HFFc6 (cell line): ENCODE measurements around the gene TDRD9. TPM values are rescaled to one million over a fixed set of nuclear protein-coding genes. Genes with fewer than 3 reads are reported as not detected.

Experiments
- DNase-seq: peaks from one replicate; pipeline ENCODE4 v3.0.0-alpha.2; 2018
- H3K27ac Mint-ChIP-seq: 2 replicates; pipeline ENCODE4 v1.8.0; 2020; ENCODE audit warnings: mild to moderate bottlenecking, mixed read lengths
- H3K27me3 Mint-ChIP-seq: 2 replicates; pipeline ENCODE4 v1.8.0; 2021; ENCODE audit warnings: mild to moderate bottlenecking, moderate library complexity, mixed read lengths; ENCODE audit not compliant: insufficient read depth
- H3K36me3 Mint-ChIP-seq: 2 replicates; pipeline ENCODE4 v1.8.0; 2021; ENCODE audit warnings: low read depth, mixed read lengths
- H3K4me1 Mint-ChIP-seq: 2 replicates; pipeline ENCODE4 v1.8.0; 2020; ENCODE audit warnings: low read depth, mixed read lengths
- H3K4me3 Mint-ChIP-seq: 2 replicates; pipeline ENCODE4 v1.8.0; 2020; ENCODE audit warnings: mild to moderate bottlenecking, moderate library complexity, mixed read lengths
- H3K9me3 Mint-ChIP-seq: 2 replicates; pipeline ENCODE4 v1.8.0; 2020; ENCODE audit warnings: mild to moderate bottlenecking, mixed read lengths
- total RNA-seq, 6 experiments: library from RNA; stranded (reverse); fragmentation: NEBNext Ultra II Directional; extraction: Animal tissue kit (Norgen Biotek cat#: 25700); gene quantifications; 2 replicates in 1 of 6; 3 replicates in 5 of 6; pipeline ENCODE4 v1.2.3, GENCODE V29; 2021
- TF ChIP-seq, protein P1 (sequence below): fragments of 200-600 bp; sonication (generic); IDR thresholded peaks from 2 replicates; pipeline ENCODE4 v1.5.0; 2021; ENCODE audit warnings: antibody characterized with exemption, mild to moderate bottlenecking

Gene TDRD9
- total RNA-seq, 6 experiments from 2014 or later = not detected

GRCh38 chr14:103899833-103900232, 28.4 kb upstream of the TDRD9 start:
- H3K9me3 Mint-ChIP-seq = peaks cover 8% of the 10 kb centered on the region; the same call in 1 of the 2 replicates
- no peak overlapping the region for H3K4me3 Mint-ChIP-seq
- H3K27ac Mint-ChIP-seq = no peak overlapping the region

GRCh38 chr14:103904493-103905107, 23.7 kb upstream of the TDRD9 start:
- Mint-ChIP-seq H3K27ac (no peak overlapping the region), H3K36me3 (no peaks in the 10 kb centered on the region), H3K4me1 (0 out of 2 replicates have a peak, but pooled peaks cover 8% of the 10 kb centered on the region), H3K9me3 (no peaks in the 10 kb centered on the region), H3K4me3 (no peak overlapping the region), H3K27me3 (no peaks in the 10 kb centered on the region; the same call in 1 of the 2 replicates)
- TF ChIP-seq, protein P1, sequence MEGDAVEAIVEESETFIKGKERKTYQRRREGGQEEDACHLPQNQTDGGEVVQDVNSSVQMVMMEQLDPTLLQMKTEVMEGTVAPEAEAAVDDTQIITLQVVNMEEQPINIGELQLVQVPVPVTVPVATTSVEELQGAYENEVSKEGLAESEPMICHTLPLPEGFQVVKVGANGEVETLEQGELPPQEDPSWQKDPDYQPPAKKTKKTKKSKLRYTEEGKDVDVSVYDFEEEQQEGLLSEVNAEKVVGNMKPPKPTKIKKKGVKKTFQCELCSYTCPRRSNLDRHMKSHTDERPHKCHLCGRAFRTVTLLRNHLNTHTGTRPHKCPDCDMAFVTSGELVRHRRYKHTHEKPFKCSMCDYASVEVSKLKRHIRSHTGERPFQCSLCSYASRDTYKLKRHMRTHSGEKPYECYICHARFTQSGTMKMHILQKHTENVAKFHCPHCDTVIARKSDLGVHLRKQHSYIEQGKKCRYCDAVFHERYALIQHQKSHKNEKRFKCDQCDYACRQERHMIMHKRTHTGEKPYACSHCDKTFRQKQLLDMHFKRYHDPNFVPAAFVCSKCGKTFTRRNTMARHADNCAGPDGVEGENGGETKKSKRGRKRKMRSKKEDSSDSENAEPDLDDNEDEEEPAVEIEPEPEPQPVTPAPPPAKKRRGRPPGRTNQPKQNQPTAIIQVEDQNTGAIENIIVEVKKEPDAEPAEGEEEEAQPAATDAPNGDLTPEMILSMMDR = no peak
- DNase-seq = no peak

More at GRCh38 chr14:103899833-103900232, 28.4 kb upstream of the TDRD9 start:
- Mint-ChIP-seq H3K27me3 (peaks cover 11% of the 10 kb centered on the region), H3K4me1 (0 out of 2 replicates have a peak, but pooled peaks cover 7% of the 10 kb centered on the region), H3K36me3 (peaks cover 6% of the 10 kb centered on the region)
- TF ChIP-seq, protein P1 = no peak
- DNase-seq = no peak

- TF ChIP-seq, protein P1 = no peak; the same call in 1 of the 2 replicates
- no peaks in the 10 kb centered on the region for H3K36me3 Mint-ChIP-seq
- no peak for DNase-seq
- no peaks in the 10 kb centered on the region; the same call in 1 of the 2 replicates for H3K27me3 Mint-ChIP-seq
- peaks cover 15% of the 10 kb centered on the region for H3K4me1 Mint-ChIP-seq
- no peak overlapping the region for H3K4me3 Mint-ChIP-seq
- no peaks in the 10 kb centered on the region for H3K9me3 Mint-ChIP-seq
- H3K27ac Mint-ChIP-seq = no peak overlapping the region
Observed at GRCh38 chr14:103905842-103906456, 22.3 kb upstream of the TDRD9 start.

DNA sequence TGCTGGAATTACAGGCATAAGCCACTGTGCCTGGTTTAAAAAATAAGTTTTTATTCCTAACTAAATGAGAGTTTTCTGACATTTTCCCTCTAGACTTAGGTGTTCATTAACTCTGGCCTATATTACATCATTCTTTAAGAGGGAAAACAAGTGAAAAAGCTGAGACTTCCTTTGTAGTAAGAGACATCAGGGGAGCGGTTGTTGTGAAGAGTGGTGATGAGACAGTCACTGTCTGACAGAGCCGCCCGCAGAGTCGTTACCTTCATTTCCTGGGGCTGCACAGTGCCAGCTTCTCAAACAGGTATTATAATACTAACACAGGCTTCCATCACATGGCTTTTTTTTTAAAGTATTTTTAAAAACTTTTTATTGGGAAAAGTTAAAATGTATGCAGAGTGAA, 19.7 kb upstream of the TDRD9 start:
- Mint-ChIP-seq H3K9me3 (no peaks in the 10 kb centered on the region), H3K4me3 (no peak overlapping the region), H3K27me3 (no peaks in the 10 kb centered on the region; the same call in 1 of the 2 replicates), H3K36me3 (no peaks in the 10 kb centered on the region), H3K4me1 (peaks cover 15% of the 10 kb centered on the region), H3K27ac (no peak overlapping the region)
- DNase-seq = no peak
- TF ChIP-seq, protein P1 = no peak

DNA sequence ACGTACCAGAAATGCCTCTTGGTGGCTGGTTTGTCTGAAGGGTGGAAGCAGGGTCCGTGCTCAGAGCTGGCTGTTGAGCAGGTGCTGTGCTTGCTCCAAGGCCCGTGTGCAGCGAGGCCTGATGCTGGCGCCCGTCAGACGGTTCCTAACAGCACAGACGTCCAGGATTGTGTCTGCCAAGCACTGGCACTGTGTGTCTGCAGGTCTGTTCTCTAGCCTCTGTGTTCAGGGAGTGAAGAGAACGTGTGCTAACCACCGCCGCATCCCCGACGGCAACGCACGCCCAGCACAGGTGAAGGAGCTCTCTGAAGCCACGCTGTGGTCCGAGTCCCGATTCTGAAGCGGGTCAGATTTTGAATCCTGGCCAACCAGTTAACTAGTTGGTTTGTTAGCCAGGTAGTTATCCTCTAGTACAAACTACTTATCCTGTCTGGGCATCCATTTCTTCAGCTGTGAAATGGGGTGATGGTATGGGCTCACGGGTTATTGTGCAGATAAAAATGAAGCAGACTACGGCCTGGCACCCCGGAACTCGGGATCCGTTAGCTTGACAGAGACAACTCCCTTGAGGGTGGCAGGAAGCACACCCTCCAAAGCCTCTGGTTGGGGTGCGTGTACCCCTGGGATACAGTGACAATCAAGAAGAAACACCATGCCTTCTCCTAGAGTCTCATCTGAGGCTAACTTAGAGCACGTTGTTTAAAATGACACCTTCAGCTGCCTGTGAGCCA, 18.6 kb upstream of the TDRD9 start:
- Mint-ChIP-seq H3K9me3 (no peaks in the 10 kb centered on the region), H3K4me3 (no peak overlapping the region), H3K27me3 (no peaks in the 10 kb centered on the region; the same call in 1 of the 2 replicates), H3K27ac (peak overlapping the region; percentile 48; the same call in 1 of the 2 replicates), H3K36me3 (peaks cover under 1% of the 10 kb centered on the region; the same call in 1 of the 2 replicates), H3K4me1 (peaks cover 9% of the 10 kb centered on the region)
- DNase-seq = no peak
- TF ChIP-seq, protein P1 = no peak
